Nephron (organoid): ENCODE results near the gene FLRT1.
A peak's percentile ranks its signal among the peaks of the same experiment; 100 is the strongest.

Source experiments
- H3K27ac Mint-ChIP-seq, 3 experiments: 2 replicates each; pipeline ENCODE4 v1.8.0; 2020; ENCODE audit warnings: mixed read lengths in 3 of 3, mild to moderate bottlenecking in 2 of 3, moderate library complexity in 1 of 3
- H3K27me3 Mint-ChIP-seq: 2 replicates; pipeline ENCODE4 v1.8.0; 2021; ENCODE audit warnings: low read depth, mild to moderate bottlenecking, moderate library complexity, mixed read lengths
- H3K36me3 Mint-ChIP-seq: 2 replicates; pipeline ENCODE4 v1.8.0; 2020; ENCODE audit warnings: low read depth, mixed read lengths
- H3K4me1 Mint-ChIP-seq: 2 replicates; pipeline ENCODE4 v1.8.0; 2020; ENCODE audit warnings: mixed read lengths
- H3K4me3 Mint-ChIP-seq, 3 experiments: 2 replicates each; pipeline ENCODE4 v1.8.0; 2020; ENCODE audit warnings: mild to moderate bottlenecking in 3 of 3, mixed read lengths in 3 of 3, moderate library complexity in 2 of 3
- H3K9me3 Mint-ChIP-seq: 2 replicates; pipeline ENCODE4 v1.8.0; 2020; ENCODE audit warnings: mixed read lengths
- TF ChIP-seq, protein P1 (sequence below), 3 experiments: fragments of 200-600 bp; sonication (generic); IDR thresholded peaks; one replicate each; pipeline ENCODE4 v1.5.0; 2021; ENCODE audit warnings: antibody characterized with exemption in 3 of 3; ENCODE audit not compliant: unreplicated experiment in 3 of 3

Gene FLRT1

DNA sequence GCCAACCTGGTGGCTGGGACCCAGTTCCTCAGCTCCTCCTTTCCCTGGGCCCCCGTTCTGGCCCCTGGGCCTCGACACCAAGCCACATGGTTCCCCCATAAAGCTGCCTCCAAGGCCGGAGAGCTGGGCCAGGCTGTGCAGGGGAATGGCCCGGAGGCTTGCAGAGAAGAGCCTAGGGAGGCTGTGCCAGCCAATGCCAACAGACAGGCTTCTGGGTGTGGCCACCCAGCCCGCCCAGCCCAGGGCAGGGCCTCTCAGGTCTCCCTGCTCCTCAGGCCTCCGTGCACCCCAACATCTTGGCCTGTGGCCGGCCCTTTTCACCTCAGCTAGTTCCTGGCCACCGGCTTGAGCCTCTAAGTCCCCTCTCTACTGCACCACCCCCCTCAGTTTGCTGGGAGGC lies 17.4 kb upstream of the FLRT1 start:
- Mint-ChIP-seq H3K4me1 (peaks cover 6% of the 10 kb centered on the region), H3K27me3 (peaks cover 22% of the 10 kb centered on the region), H3K9me3 (no peaks in the 10 kb centered on the region), H3K27ac (no peak overlapping the region), H3K36me3 (no peaks in the 10 kb centered on the region), H3K4me3 (no peak overlapping the region)
- TF ChIP-seq, protein P1, sequence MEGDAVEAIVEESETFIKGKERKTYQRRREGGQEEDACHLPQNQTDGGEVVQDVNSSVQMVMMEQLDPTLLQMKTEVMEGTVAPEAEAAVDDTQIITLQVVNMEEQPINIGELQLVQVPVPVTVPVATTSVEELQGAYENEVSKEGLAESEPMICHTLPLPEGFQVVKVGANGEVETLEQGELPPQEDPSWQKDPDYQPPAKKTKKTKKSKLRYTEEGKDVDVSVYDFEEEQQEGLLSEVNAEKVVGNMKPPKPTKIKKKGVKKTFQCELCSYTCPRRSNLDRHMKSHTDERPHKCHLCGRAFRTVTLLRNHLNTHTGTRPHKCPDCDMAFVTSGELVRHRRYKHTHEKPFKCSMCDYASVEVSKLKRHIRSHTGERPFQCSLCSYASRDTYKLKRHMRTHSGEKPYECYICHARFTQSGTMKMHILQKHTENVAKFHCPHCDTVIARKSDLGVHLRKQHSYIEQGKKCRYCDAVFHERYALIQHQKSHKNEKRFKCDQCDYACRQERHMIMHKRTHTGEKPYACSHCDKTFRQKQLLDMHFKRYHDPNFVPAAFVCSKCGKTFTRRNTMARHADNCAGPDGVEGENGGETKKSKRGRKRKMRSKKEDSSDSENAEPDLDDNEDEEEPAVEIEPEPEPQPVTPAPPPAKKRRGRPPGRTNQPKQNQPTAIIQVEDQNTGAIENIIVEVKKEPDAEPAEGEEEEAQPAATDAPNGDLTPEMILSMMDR (IDR thresholded peaks at IDR 0.05; ENCODE audit: unreplicated experiment in 3 of 3), result no peak

DNA sequence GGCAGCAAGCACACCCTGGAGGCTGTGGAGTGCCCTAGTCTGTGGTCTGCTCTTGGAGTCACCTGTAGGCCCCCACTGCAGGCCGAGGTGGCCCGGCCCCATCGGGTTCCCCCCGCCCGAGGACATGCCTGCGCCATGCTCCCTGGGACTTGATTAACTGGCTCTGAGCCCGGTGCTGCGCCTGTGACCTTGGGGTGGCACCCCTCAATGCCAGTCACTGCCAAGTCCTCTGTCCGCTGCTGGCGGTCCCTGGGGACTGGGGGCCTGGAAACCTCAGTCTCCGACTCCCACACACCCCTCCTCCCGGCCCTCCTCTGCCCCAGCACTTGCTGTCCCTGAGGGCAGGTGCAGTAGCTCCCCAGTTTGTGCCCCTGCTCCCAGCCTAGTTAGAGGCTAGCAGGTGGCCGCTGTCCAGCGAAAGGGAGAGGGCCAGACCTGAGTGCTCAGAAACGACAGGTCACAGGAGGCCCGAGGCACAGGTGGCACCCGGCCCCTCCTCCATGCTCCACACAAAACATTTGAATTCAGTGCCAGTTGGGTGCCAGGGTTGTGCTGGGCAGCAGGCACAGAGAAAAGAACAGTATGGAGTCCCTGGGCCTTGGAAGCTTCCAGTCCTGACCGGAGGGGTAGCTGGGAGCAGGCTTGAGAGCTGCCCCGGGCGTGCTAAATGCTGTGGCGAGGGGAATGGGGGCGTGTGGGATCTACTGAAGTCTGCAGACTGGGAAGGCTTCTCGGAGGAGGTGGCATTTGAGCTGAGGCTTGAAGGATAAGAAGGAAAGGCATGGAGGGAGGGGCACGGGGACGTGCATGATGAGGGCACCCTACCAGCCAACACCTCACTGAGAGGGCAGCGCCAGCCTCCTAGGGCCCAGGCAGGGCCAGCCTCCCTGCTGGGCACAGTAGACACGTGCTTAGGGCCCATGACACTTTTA lies 16.4 kb upstream of the FLRT1 start:
- peaks cover 13% of the 10 kb centered on the region for H3K4me1 Mint-ChIP-seq
- peaks cover 21% of the 10 kb centered on the region for H3K27me3 Mint-ChIP-seq
- TF ChIP-seq, protein P1 (IDR thresholded peaks at IDR 0.05; ENCODE audit: unreplicated experiment in 3 of 3), result no peak
- H3K4me3 Mint-ChIP-seq, result no peak overlapping the region
- H3K36me3 Mint-ChIP-seq, result no peaks in the 10 kb centered on the region
- H3K9me3 Mint-ChIP-seq, result no peaks in the 10 kb centered on the region
- H3K27ac Mint-ChIP-seq, result no peak overlapping the region

DNA sequence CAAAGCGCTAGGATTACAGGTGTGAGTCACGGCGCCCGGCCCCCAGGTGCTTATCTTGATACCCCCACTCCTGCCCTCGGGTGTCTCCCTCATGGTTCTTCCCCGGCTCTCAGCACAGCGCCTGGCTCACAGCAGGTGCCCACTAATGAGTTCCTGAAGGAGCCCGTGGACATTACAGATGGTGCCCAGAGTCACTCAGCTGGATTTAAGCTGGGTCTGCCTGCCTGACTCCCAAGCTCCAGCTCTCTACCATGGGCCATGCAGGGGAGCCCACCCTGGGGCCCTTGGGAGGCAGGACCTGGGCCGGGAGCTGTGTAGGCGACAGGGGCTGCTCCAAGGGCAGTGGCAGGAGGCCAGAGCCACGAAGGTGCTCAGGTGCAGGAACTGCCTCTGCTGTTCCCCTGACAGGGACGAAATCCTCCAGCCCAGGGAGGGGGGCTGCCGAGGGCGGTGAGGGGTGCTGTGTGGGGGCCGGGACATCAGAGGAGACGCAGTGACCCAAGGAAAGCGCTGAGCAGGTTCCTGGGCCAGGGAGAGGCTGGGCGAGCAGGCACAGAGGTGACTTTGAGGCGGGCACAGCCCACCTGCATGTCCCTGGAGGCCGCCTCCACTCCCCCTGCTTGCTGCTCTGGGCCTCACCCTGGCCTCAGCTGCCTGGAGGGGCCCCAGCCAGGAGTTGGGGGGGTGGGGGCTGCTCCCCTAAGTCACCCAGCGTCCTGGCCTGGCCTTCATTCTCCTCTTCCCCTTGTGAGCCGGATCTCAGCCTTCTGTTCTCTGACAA lies 14.6 kb upstream of the FLRT1 start:
- H3K27ac Mint-ChIP-seq, result peak overlapping the region in 1 of 3 experiments; percentile 11
- H3K27me3 Mint-ChIP-seq, result peaks cover 13% of the 10 kb centered on the region

DNA sequence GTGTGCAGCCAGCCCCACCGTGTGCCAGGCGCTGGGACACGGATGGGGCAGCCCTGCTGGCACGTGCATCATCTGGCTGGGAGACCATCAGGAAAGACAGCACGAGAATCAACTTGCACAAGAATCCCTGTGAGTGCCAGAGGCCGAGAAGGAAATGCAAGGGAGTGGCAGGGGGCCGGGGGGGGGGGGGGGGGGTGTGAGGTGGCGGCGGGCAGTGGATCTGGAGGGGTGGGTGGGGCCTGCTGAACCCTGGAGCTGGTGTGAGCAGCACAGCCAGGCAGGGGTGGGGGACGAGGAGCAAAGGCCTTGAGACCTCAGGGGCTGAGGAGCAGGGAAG lies 14.0 kb upstream of the FLRT1 start:
- Mint-ChIP-seq H3K4me1 (peaks cover 22% of the 10 kb centered on the region), H3K9me3 (no peaks in the 10 kb centered on the region), H3K27ac (peak overlapping the region in 1 of 3 experiments; percentile 11), H3K27me3 (peaks cover 13% of the 10 kb centered on the region), H3K36me3 (no peaks in the 10 kb centered on the region), H3K4me3 (no peak overlapping the region)
- TF ChIP-seq, protein P1 (IDR thresholded peaks at IDR 0.05; ENCODE audit: unreplicated experiment in 3 of 3), result no peak

More for the DNA sequence above, 14.6 kb upstream of the FLRT1 start:
- TF ChIP-seq, protein P1 (IDR thresholded peaks at IDR 0.05; ENCODE audit: unreplicated experiment in 3 of 3), result no peak
- H3K9me3 Mint-ChIP-seq, result no peaks in the 10 kb centered on the region
- no peaks in the 10 kb centered on the region for H3K36me3 Mint-ChIP-seq
- H3K4me3 Mint-ChIP-seq, result no peak overlapping the region
- peaks cover 18% of the 10 kb centered on the region for H3K4me1 Mint-ChIP-seq

DNA sequence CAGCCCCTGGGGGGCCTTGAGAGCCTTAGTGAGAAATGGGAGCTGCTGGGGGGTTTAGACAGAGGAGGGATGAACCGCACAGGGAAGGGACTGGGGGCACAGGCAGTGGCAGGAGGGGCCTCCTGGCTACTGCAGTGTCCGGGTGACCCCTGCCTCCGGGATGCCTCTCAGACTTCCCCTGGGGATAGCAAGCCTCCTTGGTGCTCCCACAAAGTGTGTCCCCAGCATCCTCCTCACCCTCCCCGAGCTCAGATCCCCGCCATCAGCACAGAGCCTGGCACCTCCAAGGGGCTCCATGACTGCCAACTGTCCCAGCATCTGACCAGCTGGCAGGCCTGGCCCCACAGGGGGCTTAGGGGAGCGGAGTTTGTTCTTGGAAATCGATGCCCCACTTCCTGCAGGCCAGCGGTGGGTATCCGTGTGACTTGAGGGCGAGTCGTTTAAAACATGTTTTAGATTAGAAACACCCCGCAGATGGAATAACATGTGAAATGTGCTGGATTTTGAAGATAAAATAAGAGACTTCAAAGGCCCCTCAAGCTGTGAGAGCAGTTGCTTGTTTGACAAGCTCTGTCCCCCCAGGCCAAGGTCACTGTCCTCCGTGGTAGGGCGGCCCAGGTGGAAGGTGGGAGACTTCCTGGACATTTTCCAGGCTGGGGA lies 13.5 kb upstream of the FLRT1 start:
- peaks cover 13% of the 10 kb centered on the region for H3K27me3 Mint-ChIP-seq
- no peak overlapping the region for H3K4me3 Mint-ChIP-seq
- TF ChIP-seq, protein P1 (IDR thresholded peaks at IDR 0.05; ENCODE audit: unreplicated experiment in 3 of 3), result no peak
- H3K4me1 Mint-ChIP-seq, result peaks cover 27% of the 10 kb centered on the region
- H3K36me3 Mint-ChIP-seq, result no peaks in the 10 kb centered on the region
- peak overlapping the region in 2 of 3 experiments; percentile 11 to 50 for H3K27ac Mint-ChIP-seq
- no peaks in the 10 kb centered on the region for H3K9me3 Mint-ChIP-seq
